Liver (tissue), 9 donors: ENCODE results near the gene SLC31A1. TPM values are rescaled to one million over a fixed set of nuclear protein-coding genes. Genes with fewer than 3 reads are reported as not detected.

Source experiments
- DNase-seq: peaks from one replicate; pipeline ENCODE4 v3.0.0-alpha.2; 2017; ENCODE audit warnings: low spot score
- H3K27ac ChIP-seq, 2 donors: one replicate each; pipeline ENCODE4 v1.7.0; 2013; ENCODE audit warnings: inconsistent platforms in 2 of 2, low read length in 2 of 2, control low read depth in 1 of 2, low read depth in 1 of 2, mild to moderate bottlenecking in 1 of 2
- H3K27me3 ChIP-seq, 4 donors: one replicate each; pipeline versions ENCODE4 v1.6.1 to v1.7.0; 2013; ENCODE audit warnings: low read length in 3 of 4, inconsistent platforms in 1 of 4, mild to moderate bottlenecking in 1 of 4, moderate library complexity in 1 of 4; ENCODE audit not compliant: control insufficient read depth in 4 of 4, insufficient read depth in 4 of 4
- H3K36me3 ChIP-seq, 4 donors: one replicate each; pipeline versions ENCODE4 v1.6.1 to v1.7.0; 2013; ENCODE audit warnings: low read length in 3 of 4, mild to moderate bottlenecking in 3 of 4, low read depth in 1 of 4, moderate library complexity in 1 of 4; ENCODE audit not compliant: control insufficient read depth in 4 of 4, insufficient read depth in 3 of 4
- H3K4me1 ChIP-seq, 4 donors: one replicate each; pipeline versions ENCODE4 v1.6.1 to v1.7.0; 2013; ENCODE audit warnings: low read length in 3 of 4, mild to moderate bottlenecking in 3 of 4, moderate library complexity in 1 of 4; ENCODE audit not compliant: control insufficient read depth in 4 of 4, insufficient read depth in 4 of 4
- H3K4me3 ChIP-seq, 3 donors: one replicate each; pipeline versions ENCODE4 v1.6.1 to v1.7.0; 2013; ENCODE audit warnings: low read length in 3 of 3, control low read depth in 1 of 3, low read depth in 1 of 3, mild to moderate bottlenecking in 1 of 3
- H3K9ac ChIP-seq, 2 donors: one replicate each; pipeline ENCODE4 v1.7.0; 2013; ENCODE audit warnings: low read length in 2 of 2, mild to moderate bottlenecking in 2 of 2, moderate library complexity in 2 of 2, control low read depth in 1 of 2, low read depth in 1 of 2
- H3K9me3 ChIP-seq, 4 donors: one replicate each; pipeline versions ENCODE4 v1.6.1 to v1.7.0; 2013; ENCODE audit warnings: low read length in 3 of 4; ENCODE audit not compliant: control insufficient read depth in 4 of 4
- CTCF ChIP-seq: fragments of 150-350 bp; IDR thresholded peaks from 2 replicates; pipeline ENCODE4 v1.5.1; 2017; ENCODE audit warnings: improper control_type of control experiment, low read depth, low read length; ENCODE audit not compliant: missing input control
- EGR1 ChIP-seq, 2 donors: IDR thresholded peaks; 2 replicates each; pipeline ENCODE4 v1.6.1; 2016 to 2018; ENCODE audit warnings: antibody characterized with exemption in 2 of 2, low read depth in 2 of 2
- FOXA1 ChIP-seq: IDR thresholded peaks from 2 replicates; pipeline ENCODE4 v1.6.1; 2016; ENCODE audit warnings: antibody characterized with exemption
- GABPA ChIP-seq, 2 donors: IDR thresholded peaks in 1 of 2; conservative IDR thresholded peaks in 1 of 2; 2 replicates each; pipeline ENCODE4 v1.6.1; 2016; ENCODE audit warnings: antibody characterized with exemption in 2 of 2, mild to moderate bottlenecking in 1 of 2, moderate library complexity in 1 of 2
- HNF4A ChIP-seq, 2 donors: conservative IDR thresholded peaks; 2 replicates each; pipeline ENCODE4 v1.6.1; 2016; ENCODE audit warnings: antibody characterized with exemption in 2 of 2, mild to moderate bottlenecking in 2 of 2
- HNF4G ChIP-seq: IDR thresholded peaks from 2 replicates; pipeline ENCODE4 v1.6.1; 2016; ENCODE audit warnings: antibody characterized with exemption
- JUND ChIP-seq, 2 donors: IDR thresholded peaks; 2 replicates each; pipeline ENCODE4 v1.6.1; 2016; ENCODE audit warnings: antibody characterized with exemption in 2 of 2
- NR2F2 ChIP-seq: IDR thresholded peaks from 2 replicates; pipeline ENCODE4 v1.6.1; 2016; ENCODE audit warnings: antibody characterized with exemption
- RAD21 ChIP-seq, 2 donors: IDR thresholded peaks; 2 replicates each; pipeline ENCODE4 v1.6.1; 2016; ENCODE audit warnings: antibody characterized with exemption in 2 of 2, mild to moderate bottlenecking in 2 of 2
- RXRA ChIP-seq, 2 donors: IDR thresholded peaks; 2 replicates each; pipeline ENCODE4 v1.6.1; 2017 to 2018; ENCODE audit warnings: antibody characterized with exemption in 2 of 2, mild to moderate bottlenecking in 1 of 2
- SP1 ChIP-seq: IDR thresholded peaks from 2 replicates; pipeline ENCODE4 v1.6.1; 2018; ENCODE audit warnings: antibody characterized with exemption, mild to moderate bottlenecking
- TAF1 ChIP-seq: conservative IDR thresholded peaks from 2 replicates; pipeline ENCODE4 v1.6.1; 2016; ENCODE audit warnings: antibody characterized with exemption, mild to moderate bottlenecking
- YY1 ChIP-seq: IDR thresholded peaks from 2 replicates; pipeline ENCODE4 v1.6.1; 2016; ENCODE audit warnings: antibody characterized with exemption, mild to moderate bottlenecking
- ZBTB33 ChIP-seq: IDR thresholded peaks from 2 replicates; pipeline ENCODE4 v1.6.1; 2016; ENCODE audit warnings: antibody characterized with exemption
- WGBS: extraction: QIAGEN DNeasy Blood & Tissue Kit; methylation state at CpG from one replicate; pipeline ENCODE4 v1.1.7; 2013; 5-methylcytosine and 5-hydroxymethylcytosine counted together
- polyA plus RNA-seq, 2 donors: library from polyadenylated mRNA; stranded (reverse) in 1 of 2; unstranded in 1 of 2; fragments of 200-250 nt in 1 of 2; fragments of >200 nt in 1 of 2; fragmentation: Nextera tagmentation in 1 of 2; extraction: Ambion mirVana in 1 of 2; gene quantifications; one replicate each; pipeline versions ENCODE4 v1.2.1 to v1.2.3, GENCODE V29; 2013 to 2015
- total RNA-seq, 2 donors: library from RNA; depleted of rRNA; stranded (reverse); fragments of >200 nt; gene quantifications; one replicate each; pipeline ENCODE4 v1.2.3, GENCODE V29; 2014
- TF ChIP-seq, protein P1 (sequence below): IDR thresholded peaks from 2 replicates; pipeline ENCODE4 v1.6.1; 2016; ENCODE audit warnings: antibody characterized with exemption, mild to moderate bottlenecking
- donor health status: healthy.
- donor health status: healthy.
- donor health status: healthy.
- donor health status: healthy.
- donor health status: healthy.

The SLC31A1 gene
- total and polyA plus RNA-seq, 4 donors = 26.6 to 96.2 (median 44.9) TPM

- no peak for TF ChIP-seq CTCF
- no peak for TF ChIP-seq YY1
- no peak for TF ChIP-seq EGR1 (IDR thresholded peaks at IDR 0.05; ENCODE audit: low read depth in 2 of 2)
- TF ChIP-seq SP1 = no peak
- TF ChIP-seq RXRA (IDR thresholded peaks at IDR 0.05) = no peak
- no peaks in the 10 kb centered on the region for H3K27me3 ChIP-seq
- no peak within 1 kb of the TSS for H3K9ac ChIP-seq
- H3K27ac ChIP-seq = no peak within 1 kb of the TSS
- H3K9me3 ChIP-seq = no peaks in the 10 kb centered on the region
- H3K36me3 ChIP-seq = no peaks in the 10 kb centered on the region
- WGBS = 58% methylated on average over 25 of the region's 25 CpGs
- DNase-seq = no peak
- no peak within 1 kb of the TSS for H3K4me3 ChIP-seq
- H3K4me1 ChIP-seq = no peaks in the 10 kb centered on the region
Measured at GRCh38 chr9:113302792-113303418, 81.6 kb downstream of the SLC31A1 start, which contains the start of gene RNF183. Gene RNF183, minus strand, starts transcription at chr9:113303376. Its CDS starts 5,192 bp downstream, at chr9:113298184.

GRCh38 chr9:113306566-113306965 lies 85.2 kb downstream of the SLC31A1 start:
- Histone ChIP-seq H3K36me3 (no peaks in the 10 kb centered on the region), H3K27me3 (no peaks in the 10 kb centered on the region), H3K9ac (no peak overlapping the region), H3K4me1 (no peaks in the 10 kb centered on the region), H3K4me3 (no peak overlapping the region), H3K27ac (no peak overlapping the region), H3K9me3 (no peaks in the 10 kb centered on the region)
- no peak for DNase-seq
- WGBS = 96% methylated on average over 1 of the region's 1 CpG
- no peak for TF ChIP-seq EGR1 (IDR thresholded peaks at IDR 0.05; ENCODE audit: low read depth in 2 of 2)
- no peak for TF ChIP-seq ZBTB33
- TF ChIP-seq, protein P1, sequence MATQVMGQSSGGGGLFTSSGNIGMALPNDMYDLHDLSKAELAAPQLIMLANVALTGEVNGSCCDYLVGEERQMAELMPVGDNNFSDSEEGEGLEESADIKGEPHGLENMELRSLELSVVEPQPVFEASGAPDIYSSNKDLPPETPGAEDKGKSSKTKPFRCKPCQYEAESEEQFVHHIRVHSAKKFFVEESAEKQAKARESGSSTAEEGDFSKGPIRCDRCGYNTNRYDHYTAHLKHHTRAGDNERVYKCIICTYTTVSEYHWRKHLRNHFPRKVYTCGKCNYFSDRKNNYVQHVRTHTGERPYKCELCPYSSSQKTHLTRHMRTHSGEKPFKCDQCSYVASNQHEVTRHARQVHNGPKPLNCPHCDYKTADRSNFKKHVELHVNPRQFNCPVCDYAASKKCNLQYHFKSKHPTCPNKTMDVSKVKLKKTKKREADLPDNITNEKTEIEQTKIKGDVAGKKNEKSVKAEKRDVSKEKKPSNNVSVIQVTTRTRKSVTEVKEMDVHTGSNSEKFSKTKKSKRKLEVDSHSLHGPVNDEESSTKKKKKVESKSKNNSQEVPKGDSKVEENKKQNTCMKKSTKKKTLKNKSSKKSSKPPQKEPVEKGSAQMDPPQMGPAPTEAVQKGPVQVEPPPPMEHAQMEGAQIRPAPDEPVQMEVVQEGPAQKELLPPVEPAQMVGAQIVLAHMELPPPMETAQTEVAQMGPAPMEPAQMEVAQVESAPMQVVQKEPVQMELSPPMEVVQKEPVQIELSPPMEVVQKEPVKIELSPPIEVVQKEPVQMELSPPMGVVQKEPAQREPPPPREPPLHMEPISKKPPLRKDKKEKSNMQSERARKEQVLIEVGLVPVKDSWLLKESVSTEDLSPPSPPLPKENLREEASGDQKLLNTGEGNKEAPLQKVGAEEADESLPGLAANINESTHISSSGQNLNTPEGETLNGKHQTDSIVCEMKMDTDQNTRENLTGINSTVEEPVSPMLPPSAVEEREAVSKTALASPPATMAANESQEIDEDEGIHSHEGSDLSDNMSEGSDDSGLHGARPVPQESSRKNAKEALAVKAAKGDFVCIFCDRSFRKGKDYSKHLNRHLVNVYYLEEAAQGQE = no peak
- TF ChIP-seq TAF1 = no peak
- no peak for TF ChIP-seq GABPA (IDR thresholded peaks at IDR 0.05 in 1 of 2, conservative IDR thresholded peaks at IDR 0.05 in 1 of 2)
- no peak for TF ChIP-seq YY1
- no peak for TF ChIP-seq HNF4G
- no peak for TF ChIP-seq JUND (IDR thresholded peaks at IDR 0.05)
- TF ChIP-seq NR2F2 = no peak
- TF ChIP-seq RAD21 (IDR thresholded peaks at IDR 0.05) = no peak
- TF ChIP-seq HNF4A (conservative IDR thresholded peaks at IDR 0.05) = no peak
- TF ChIP-seq FOXA1 = no peak
